Stimulated activated CD8-positive, alpha-beta memory T cell treated with anti-CD3 and anti-CD28 coated beads, Interleukin-15, amount 100 ng/mL, for 48 hours (primary cell): ENCODE results near the gene CDYL2.
A peak's percentile ranks its signal among the peaks of the same experiment; 100 is the strongest.
"Not testable (repeated sequence)": the region's sequence is repeated elsewhere in the genome, so short reads cannot be mapped to it uniquely, and the experiment has no call there.

Experiments
- DNase-seq, 2 donors: peaks; one replicate each; pipeline ENCODE4 v3.0.0-alpha.2; 2020; ENCODE audit warnings: low read depth in 2 of 2

CDYL2 gene

GRCh38 chr16:80807906-80808305 lies 3.5 kb upstream of the CDYL2 start:
- DNase-seq, result no peak

DNA sequence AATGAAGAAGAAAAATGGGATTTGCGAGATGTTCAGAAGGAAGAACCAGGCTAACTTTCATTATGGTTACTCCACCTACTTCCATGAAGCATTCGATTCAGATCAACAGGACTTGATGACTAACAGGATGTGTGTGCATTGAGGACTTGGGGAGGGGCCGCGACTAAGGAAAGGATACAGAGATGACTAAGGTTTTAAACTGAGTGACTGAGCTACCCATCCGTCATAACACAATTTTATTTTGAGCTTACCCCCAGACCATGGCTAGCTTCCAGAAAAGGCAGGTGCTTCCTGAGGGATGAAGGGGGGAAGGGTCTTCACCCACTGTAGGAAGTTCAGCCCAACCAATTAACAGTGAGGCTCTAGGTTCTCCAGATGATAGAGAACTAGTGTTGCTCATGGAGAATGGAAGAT lies 2.5 kb upstream of the CDYL2 start:
- peak; percentile 41 to 43 for DNase-seq

GRCh38 chr16:80806289-80806688 lies 1.9 kb upstream of the CDYL2 start:
- no peak for DNase-seq

DNA sequence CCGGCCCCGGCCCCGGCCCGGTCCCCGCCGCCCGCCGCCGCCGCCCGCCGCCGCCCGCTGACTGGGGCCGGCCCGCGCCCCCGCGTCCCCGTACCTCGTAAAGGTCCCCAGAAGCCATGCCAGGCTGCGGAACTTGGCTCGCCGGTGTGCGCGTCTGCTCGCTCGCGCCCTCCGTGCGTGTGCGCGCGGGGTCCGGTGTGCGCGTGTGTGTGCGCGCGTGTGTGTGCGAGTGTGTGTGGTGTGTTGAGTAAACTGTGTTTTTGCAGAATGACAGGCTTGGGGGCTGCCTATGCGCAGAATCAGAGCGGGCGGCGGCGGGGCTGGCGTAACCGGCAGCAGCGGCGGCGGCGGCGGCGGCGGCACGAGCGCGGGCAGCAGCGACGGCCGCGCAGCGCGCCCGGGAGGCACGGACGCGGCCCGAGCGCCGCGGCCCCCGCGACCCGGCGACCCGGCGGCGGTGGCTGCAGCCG lies 307 bp downstream of the CDYL2 start:
- peak; percentile 20 to 45 for DNase-seq

DNA sequence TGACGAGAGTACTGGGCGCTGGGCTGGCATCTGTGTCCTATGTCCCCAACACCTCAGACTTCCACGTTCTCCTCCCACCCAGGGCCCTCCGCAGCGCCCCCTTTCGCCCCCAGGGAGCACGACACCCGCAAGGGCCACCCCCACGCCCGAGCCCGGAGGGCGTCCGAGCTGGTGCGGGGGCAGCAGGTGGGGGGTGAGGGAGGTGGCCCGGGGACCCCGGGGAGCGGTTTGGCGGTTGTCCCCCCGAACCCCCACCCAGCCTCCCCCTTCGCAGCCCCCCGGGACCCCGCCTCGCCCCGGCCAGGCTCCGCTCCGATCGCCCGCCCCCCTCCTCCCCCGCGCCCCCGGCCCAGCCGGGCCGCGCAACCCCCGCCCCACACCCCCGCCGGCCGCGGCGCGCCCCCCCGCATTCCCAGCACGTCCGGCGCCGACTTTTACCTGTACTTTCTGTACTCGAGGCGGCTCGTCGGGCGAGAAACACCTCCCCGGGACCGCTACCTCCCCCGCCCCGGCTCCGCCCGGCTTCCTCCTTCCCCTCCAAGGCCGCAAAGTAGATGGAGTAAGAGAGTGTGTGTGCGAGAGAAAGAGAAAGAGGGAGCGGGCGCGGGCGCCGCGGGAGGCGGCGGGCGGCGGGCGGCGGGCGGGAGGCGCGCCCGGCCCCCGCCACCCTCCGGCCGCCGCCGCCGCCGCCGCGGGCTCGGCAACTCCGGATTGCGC lies 901 bp downstream of the CDYL2 start:
- DNase-seq, result peak in 1 of 2 donors; percentile 17

DNA sequence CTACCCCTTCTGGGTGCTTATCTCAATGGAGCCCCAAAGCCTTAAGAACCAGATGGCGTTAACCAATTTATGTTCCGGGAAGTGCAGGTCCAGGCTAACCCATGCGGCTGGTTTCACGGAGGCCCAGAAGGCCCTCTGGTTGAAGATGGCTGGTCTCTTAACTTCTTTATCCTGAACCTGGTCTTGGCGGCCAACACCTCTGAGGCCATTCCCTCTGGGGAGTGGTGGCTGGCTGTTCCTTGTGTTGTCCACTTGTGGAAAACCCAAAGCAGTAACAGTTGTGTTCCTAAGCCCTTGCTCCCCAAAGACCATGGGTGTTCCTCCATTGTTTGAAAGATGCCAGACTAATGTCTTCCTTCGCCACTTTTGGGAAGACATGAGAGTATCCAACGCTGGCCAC lies 1.5 kb downstream of the CDYL2 start:
- DNase-seq, result no peak

- no peak for DNase-seq
Measured at GRCh38 chr16:80802138-80802537, 2.3 kb downstream of the CDYL2 start.

DNA sequence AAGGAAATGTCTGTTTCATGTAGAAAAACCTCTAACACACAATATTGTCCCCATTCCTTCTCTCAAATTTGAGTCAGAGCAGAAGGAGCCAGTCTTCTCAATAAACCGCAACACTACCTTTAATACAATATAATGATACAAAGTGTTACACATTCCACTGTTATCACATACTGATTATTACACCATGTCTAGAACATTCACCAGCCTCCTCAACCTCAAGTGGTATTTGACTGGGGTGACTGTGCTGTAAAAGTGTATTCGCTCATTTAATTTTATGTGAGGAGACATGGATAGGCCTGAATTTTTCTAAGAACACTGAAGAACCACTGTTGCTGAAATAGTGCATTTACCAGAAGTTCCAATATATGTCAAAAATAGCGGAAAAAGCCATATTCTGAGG lies 10.3 kb downstream of the CDYL2 start:
- no peak for DNase-seq

DNA sequence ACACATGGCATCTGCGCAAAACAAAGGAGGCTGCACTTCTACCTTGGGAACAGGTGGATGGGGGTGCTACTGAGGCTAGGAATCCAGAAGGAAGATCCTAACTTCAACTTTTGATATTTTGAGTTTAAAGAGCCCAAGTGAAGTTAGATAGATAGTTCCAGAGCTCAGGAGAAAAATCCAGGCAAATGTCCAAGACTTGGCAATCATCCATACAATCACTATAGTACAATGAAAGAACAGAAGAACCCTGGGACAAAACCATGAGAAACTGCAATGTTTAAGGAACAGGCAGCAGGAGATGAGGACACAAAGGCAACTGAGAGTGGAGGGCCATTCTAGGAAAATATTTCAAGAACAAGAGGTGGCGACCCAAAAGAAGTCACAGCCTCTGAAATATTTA lies 12.4 kb downstream of the CDYL2 start:
- DNase-seq, result no peak

DNA sequence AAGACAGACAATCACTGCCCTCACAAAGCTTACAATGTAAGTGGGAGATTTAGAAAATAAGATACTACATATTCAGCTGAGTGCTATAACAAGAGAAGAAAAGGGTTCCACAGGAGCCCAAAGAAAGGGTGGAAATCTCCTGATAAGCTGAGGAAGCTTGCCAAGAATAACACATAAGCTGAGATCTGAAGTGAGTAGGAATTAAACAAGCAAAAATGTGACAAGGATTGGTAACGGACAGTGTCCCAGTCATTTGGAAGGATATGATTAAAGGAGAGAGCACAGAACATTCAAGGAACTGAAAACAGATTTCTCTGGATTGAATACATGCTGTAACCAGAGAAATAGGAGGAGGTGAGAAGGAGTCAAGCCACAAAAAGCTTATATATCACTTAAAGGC lies 13.0 kb downstream of the CDYL2 start:
- no peak for DNase-seq

GRCh38 chr16:80790751-80791150 lies 13.6 kb downstream of the CDYL2 start:
- DNase-seq, result no peak

DNA sequence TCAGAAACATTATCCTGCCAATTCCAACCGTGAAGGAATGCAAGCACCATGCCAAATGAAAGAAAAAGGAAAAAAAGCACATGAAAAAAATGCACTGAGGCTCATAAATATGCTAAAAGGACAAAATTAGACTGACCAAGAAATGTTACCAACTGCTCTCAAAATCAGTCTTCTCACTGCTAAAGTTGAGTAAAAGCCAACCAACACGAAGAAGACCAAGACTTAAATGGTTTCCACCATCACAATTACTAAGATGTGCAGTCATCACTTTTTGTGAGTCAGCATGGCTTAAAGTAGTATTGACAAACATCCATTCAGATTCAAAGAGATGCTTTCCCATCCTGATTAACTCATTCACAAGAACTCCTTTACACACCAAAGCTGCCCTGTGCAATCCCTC lies 16.4 kb downstream of the CDYL2 start:
- DNase-seq, result no peak

DNA sequence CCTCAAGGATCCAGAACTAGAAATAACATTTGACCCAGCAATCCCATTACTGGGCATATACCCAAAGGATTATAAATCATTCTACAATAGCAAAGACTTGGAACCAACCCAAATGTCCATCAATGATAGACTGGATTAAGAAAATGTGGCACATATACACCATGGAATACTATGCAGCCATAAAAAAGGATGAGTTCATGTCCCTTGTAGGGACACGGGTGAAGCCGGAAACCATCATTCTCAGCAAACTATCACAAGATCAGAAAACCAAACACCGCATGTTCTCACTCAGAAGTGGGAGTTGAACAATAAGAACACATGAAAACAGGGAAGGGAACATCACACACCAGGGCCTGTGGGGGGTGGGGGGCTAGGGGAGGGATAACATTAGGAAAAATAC lies 17.8 kb downstream of the CDYL2 start:
- not testable (repeated sequence) for DNase-seq

GRCh38 chr16:80784951-80785350 lies 19.4 kb downstream of the CDYL2 start:
- DNase-seq, result no peak

DNA sequence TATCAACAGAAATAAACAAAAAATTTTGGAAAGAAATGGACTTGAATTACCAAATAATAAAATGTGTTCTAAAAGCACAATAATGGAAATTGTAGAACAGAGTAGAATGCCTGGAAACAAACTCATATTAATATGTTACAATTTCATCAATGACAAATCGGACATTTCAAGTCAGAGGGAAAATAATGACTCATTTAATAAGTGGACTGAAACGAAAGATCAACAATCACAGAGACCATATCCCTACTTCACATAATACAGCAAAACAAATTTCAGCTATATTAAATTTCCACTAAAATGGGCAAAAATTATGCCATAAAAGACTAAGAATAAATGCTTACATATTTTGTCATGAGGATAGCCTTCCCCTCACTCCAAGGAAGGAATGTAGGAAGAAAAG lies 25.7 kb downstream of the CDYL2 start:
- no peak for DNase-seq

GRCh38 chr16:80776856-80777255 lies 27.5 kb downstream of the CDYL2 start:
- no peak for DNase-seq

- no peak for DNase-seq
Measured at GRCh38 chr16:80775450-80775849, 28.9 kb downstream of the CDYL2 start.

GRCh38 chr16:80766798-80767197 lies 37.6 kb downstream of the CDYL2 start:
- no peak for DNase-seq

GRCh38 chr16:80759419-80760162 lies 44.8 kb downstream of the CDYL2 start:
- no peak for DNase-seq

DNA sequence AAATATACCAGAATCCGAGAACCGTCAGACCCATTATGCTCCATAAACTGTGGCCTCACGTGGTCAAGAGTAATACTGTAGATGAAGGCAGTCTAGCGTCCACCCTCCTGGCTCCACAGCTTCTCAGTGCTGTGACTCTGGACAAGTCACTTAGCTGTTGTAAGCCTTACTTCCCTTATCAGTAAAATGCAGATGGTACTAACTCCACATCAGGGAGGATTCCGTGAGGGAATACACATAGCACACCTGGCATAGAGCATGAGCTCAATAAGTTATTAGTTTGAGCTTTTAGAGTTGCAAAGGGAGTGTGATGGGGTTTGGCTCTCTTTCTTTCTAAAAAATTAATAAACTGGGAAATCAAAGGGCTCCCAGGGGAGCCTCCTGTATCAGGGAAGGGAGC lies 49.9 kb downstream of the CDYL2 start:
- no peak for DNase-seq

GRCh38 chr16:80752541-80752940 lies 51.9 kb downstream of the CDYL2 start:
- DNase-seq, result no peak

DNA sequence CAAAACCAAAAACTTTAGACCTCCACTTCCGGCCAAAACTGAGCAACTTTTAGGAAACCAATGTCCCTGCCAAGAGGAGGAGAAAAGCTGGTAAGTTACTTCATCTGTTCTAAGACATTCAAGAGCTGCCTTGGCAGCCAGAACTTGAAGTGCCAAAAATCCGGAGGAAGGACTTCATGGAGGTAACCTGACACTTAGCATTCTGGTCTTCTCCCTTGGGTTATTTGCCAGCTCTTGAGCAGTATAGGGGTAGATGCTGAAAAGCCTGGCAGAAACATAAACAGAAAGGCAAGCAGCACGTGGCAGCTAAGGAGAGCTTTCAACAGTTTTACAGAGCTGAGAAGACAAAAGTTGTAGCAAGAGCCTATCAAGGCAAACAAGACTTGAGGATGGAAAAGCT lies 53.2 kb downstream of the CDYL2 start:
- DNase-seq, result no peak

- DNase-seq, result no peak
Measured at GRCh38 chr16:80746231-80746630, 58.2 kb downstream of the CDYL2 start.
